HT1080 (cell line): ENCODE measurements around the gene CLDN16. TPM values are rescaled to one million over a fixed set of nuclear protein-coding genes. Genes with fewer than 3 reads are reported as not detected.

Experiments
- DNase-seq: peaks from one replicate; pipeline ENCODE4 v3.0.0-alpha.2; 2015; ENCODE audit warnings: low read depth
- polyA plus RNA-seq, 2 experiments: library from polyadenylated mRNA; depleted of rRNA; stranded (reverse); fragments of >200 nt; gene quantifications; 2 replicates each; pipeline ENCODE4 v1.2.3, GENCODE V29; 2015
- total RNA-seq: library from RNA; depleted of rRNA; stranded (reverse); fragments of >200 nt; shearing (Covaris generic); gene quantifications from 2 replicates; pipeline ENCODE4 v1.2.3, GENCODE V29; 2014; rRNA removed

The CLDN16 gene, protein sequence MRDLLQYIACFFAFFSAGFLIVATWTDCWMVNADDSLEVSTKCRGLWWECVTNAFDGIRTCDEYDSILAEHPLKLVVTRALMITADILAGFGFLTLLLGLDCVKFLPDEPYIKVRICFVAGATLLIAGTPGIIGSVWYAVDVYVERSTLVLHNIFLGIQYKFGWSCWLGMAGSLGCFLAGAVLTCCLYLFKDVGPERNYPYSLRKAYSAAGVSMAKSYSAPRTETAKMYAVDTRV
- not detected in 2 replicates for total RNA-seq
- polyA plus RNA-seq (2015; cell fraction: cytosol; rRNA removed) = 0.02 TPM in 1 of 2 replicates, not detected in the other
- polyA plus RNA-seq (2015; cell fraction: nucleus; rRNA removed) = not detected in 2 replicates

DNA sequence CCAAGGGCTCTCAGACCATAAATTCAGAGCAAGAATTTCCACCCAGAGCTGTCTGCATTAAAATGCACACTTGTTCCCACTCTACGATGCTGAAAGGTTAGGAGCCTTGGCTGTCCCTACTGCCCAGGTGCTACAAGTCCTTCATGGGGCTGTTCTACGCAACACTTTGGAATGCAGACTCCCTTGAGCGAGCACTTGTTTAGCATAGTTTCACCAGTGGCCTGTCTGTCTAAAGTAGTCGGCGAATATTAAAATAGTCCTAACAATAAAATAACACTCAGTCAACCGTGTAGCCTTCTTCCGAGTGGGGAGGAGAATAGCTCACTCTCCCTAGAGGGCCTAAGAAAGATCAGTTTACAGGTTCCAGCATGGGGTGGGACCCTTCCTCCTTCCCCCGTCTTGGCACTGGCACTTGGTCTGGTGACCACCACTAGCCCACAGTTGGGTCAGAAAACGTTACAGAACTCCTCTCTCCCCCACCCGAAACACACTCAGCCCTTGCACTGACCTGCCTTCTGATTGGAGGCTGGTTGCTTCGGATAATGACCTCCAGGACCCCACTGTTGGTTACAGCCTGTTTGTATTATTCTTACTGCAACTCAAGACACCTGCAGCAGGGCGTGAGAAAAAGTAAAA, at the start of gene CLDN16:
Gene CLDN16, plus strand, starts transcription at position 586 of the 636 bp plus-strand sequence. CDS start 167 bp downstream, outside the sequence.
- no peak for DNase-seq

DNA sequence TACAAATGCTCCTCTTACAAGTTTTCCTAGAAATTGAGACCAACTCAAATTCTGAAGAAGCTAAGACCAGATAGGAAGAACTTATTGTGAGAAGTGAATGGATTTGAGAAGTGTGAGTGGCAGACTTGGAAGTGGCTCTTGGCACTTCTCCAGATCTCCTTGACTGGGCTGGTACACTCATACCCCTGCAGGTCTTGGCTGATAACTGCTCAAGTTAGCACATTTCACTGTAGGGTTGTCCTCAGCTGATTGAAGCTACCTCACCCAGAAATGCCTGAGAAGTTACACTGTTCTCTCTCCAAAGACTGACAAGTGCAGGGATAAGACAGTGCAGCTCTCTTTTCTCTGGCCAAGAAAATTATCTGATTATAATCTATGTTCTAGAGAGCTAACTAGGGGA, 49.2 kb upstream of the CLDN16 start:
- DNase-seq = peak; percentile 81

DNA sequence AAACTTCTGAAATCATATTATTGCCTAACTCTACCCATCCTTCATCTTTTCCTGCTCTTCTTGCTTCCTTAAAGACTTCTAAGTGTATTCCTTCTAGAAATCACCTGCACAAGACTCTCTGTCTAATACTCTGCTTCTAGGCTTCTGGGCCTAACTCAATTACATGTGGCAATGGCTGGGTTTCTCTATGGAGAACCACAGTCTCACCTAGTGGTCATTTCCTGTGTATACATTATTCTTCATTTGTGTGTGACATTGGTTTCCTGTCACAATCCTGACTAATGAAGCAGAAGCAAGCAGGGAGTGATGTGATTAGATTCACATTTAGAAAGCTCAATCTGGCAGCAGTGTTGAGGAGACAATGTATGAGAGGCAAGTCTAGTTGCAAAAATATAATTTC, 48.8 kb upstream of the CLDN16 start:
- peak; percentile 88 for DNase-seq

DNA sequence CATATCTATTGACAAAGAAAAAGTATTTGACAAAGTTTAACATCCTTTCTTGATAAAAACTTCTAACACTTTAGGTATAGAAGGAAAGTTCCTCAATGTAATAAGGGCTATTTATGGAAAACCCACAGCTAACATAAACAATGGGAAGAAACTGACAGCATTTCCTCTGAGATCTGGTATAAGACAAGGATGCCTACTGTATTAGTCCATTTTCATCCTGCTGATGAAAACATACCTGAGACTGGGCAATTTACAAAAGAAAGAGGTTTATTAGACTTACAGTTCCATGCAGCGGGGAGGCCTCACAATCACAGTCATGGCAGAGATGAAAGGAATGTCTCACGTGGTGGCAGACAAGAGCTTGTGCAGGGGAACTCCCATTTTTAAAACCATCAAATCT, 47.9 kb upstream of the CLDN16 start:
- peak; percentile 36 for DNase-seq

DNA sequence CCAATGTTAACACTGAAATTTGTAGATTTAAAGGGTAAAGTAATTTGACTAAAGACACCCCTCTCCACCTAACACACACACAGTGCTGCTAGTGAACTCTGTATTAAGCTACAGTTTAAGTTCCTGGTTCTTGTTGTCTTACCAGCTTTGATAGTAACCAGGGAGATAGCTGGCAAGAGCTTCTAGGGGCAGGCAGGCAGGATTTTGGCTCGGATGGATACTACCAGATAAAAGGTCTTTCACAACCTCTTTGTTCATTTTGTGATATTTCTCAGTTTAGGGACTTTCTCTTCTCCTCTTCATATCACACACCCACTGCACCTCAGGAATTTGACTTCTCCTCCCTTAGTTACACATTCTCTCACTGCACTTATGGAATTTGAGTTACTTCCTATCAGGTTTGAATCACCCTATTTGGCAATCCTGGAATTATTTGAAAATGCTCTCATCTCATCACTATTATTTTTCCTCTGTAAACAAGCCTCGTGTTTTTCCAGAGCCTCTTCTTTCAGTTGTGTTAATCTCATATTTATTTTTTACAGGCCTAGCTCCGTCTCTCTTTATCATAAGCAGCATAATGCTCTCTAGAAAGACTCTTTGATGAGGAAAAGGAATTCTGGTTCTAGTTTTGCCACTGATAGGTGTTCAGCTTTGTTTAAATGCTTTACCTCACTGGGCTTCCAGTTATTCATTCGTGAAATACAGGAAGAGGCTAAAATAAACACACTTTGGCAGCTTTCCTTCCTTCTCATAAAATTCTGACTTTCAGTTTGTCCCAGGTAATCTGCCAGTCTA, 42.7 kb upstream of the CLDN16 start:
- DNase-seq = peak; percentile 91

DNA sequence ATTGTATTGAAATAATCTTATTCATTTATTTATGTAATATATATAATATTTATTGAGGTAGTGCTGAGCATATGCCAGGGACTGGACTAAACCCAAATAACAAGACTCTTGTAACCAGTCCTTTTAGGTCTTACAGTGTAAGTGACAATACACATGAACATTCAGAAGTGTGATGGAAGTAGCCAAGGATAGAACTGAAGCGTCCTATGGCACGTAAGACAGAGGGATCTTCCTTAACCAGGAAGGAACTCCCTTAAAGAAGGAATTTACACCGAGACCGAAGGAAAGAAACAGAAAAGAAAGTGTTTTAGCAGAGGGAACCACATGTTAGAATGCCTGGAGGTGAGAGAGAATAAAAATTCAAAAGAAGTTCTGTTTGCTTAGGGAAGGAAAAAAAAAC, 42.1 kb upstream of the CLDN16 start:
- no peak for DNase-seq

DNA sequence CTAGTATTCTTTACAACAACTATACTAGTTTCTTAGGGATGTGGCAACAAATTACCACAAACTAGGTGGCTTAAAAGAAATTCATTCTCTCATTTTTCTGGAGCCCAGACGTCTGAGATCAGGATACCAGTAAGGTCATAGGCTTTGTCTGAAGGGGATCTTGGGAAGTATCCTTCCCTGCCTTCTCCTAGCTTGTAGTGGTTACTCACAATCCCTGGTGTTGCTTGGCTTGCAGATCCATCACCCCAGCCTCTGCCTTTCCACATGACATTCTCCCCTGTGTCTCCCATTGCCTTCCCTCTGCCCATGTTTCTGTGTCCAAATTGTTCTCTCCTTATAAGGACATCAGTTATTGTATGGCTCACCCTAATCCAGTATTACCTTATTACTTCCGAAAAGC, 41.4 kb upstream of the CLDN16 start:
- no peak for DNase-seq

DNA sequence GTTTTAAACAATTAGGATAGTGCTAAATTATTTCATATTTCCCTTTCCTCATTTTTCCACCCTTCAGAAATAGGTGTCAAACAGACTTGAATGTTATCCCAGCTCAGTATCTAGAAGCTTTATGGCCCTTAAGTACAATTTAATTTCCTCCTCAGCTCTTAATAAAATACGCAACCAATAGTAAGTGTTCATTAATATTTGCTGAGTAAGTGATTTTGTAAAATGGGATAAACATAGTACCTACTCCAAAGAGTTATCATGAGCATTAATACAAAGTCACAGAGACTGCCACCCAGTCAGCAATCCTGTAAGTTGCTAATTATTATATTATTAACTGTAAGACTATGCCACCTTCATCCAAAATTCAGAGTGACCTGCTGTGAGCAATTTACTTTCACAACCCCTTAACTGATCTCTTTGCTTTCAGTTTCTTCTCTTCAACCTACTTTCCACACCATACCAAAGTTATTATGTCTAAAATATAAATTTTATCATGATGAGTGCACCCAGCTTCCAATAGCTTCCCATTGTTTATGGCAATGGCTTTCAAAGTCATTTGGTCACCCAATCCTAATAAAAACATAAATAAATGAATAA, 35.0 kb upstream of the CLDN16 start:
- no peak for DNase-seq

DNA sequence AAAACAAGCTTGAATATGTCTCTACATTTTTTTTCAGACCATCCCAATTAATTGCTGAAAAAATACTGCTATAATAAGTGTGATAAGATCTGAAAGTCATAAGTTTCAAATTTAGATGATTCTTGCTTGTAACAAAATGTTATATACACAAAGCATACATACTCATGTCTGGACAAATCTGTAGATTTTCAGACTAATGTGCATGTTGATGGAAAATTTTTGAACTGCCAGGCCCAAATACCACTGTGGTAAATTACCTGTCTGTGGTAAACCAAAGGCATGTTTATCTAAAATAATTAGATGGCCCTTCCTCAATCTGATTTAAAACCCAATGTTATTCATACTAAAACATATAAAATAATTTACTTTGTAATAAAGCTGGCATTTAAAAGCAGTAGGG, 31.7 kb upstream of the CLDN16 start:
- DNase-seq = no peak

DNA sequence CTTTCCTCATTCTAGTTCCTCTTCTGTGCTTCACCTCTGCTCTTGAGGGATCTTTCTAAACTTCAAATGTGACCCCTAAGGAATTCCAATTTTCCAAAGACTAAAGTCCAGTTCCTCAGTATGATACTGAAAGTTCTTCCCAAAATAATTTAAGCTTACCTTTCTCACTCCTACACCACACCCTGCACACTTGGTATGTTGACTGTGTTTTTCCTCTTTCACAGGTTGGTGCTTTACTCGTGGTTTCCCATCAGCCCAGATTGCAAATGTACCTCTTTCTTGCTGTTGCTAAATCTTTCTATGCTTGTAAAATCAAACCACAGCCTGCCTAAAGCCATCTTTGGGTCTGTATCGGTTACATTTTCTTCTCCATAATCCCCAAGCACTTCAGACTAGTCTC, 30.5 kb upstream of the CLDN16 start:
- no peak for DNase-seq

DNA sequence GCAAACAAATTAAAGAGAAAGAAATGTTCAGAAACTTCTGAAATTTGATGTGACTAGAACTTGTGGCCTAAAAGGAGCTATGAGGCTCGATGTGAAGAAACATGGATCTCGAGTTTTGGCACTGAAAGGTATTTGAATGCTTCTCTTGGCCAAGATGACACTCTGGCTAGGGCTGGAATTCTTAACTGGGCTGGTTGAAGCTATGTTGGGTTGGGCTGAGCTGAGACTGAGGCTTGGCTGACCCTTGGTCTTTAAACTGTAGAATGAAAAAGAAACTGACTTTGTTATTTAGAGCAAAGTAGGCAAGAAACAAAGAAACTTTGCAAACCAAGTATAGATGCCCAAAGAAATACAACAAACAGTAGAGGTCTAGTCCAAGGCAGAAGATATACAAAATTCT, 28.1 kb upstream of the CLDN16 start:
- no peak for DNase-seq

DNA sequence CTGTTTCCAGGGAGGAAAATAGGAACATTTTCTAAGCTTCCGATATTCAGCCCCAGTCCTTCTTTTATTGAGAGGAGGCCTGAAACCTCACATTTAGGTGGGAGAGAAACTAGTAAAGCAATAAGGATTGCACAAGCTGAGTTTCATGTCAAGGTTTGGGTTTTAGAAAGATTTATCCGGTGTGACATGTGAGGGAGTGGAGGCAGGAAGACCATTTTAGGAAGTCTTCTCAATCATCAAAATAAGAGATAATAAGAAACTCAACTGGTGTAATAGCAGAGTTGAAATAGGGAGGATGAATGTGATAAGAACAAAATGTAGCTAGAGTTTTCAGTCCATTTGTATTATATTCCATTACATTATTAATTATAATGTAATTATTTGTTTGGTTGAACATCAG, 27.7 kb upstream of the CLDN16 start:
- DNase-seq = no peak

DNA sequence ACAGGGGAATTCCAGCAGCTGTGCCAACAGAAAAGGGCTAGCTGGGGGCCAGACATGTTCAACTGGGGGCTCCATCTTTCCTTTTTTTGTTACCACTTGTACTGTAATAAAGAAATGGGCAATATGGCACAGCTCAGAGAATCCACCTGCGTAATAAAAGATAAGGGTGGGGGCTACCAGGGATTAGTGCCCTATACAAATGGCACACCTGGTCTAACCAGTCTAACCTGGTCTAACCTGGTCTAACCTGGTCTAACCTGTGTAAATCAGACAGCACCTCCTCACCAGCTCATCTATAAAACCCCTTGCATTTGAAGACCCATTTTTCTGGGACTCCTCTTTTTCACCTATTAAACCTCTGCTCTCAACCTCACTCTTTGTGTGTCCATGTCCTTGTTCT, 26.2 kb upstream of the CLDN16 start:
- no peak for DNase-seq

DNA sequence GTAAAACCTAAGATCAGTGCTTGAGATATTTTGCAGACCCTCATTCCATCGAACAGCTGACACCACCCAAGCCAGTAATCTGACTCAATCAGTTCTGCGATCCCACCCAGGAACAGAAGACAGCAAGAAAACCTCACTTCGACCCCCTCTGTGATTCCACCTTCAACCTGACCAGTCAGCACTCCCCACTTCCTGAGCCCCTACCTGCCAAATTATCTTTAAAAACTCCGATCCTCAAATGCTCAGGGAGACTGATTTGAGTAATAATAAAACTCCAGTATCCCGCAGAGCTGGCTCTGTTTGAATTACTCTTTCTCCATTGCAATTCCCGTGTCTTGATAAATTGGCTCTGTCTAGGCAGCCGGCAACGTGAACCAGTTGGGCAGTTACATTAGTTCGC, 25.7 kb upstream of the CLDN16 start:
- no peak for DNase-seq

DNA sequence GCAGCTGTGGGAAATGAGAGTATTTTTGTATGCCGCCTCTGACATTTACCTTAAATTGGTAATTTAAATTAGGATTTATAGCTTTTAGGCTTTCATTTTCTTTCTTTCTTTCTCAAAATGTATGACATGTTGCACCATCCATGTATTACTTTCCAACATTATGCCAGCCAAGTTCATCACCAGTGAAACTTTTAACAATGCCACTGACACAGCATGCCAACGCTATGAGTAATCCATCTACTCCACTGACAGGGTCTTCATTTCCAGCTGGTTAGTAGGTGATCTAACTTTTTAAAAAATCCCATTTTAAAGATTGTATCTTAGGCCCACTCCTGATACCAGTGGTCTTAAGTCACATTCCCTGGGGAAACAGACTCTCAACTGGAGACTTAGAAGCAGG, 21.8 kb upstream of the CLDN16 start:
- DNase-seq = peak; percentile 73

DNA sequence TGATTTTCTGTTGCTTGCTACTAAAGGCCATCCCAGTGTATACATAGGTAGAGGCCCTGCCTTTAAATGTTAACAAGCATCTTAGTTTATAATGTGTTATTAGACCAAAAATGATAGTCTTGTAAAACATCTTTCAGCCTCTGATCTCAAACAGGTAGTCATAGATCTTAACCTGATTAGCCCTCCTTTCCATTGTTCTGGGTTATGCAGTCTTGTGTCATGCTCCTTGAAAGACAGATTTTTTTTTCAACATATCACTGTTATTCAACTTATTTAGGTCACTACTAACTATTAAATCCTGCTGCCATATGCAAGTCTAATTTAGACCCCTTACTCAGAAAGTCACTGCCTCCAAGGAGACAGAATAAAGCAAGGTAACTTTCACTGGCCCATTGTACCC, 19.1 kb upstream of the CLDN16 start:
- no peak for DNase-seq

DNA sequence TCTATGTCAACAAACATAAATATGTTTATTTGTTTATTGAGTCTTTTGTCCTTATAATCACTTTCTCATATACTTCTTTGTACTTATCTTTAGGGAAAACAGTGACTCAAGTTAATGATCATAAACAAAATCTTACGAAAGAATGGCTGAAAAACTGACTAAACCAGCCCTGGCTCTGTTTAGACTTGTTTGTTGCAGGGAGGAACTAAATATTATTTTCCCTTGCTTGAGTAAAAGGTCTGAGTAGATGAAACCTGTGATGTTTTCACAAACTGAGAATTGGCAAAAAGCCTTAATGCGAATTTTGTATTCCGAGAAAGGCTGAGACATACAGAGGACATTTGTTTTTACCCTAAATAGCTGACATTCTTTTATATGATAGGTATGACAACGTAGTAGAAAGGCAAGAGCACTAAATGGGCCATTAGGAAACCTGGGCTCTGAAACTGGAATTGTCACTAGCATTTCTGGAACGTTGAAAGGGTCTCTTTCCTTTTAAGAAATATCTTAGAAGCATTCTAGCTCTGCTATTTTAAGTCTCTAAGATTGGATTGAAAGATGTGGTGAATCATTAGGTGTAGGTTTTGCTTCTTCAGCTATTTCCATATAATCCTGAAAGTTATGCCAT, 18.2 kb upstream of the CLDN16 start:
- no peak for DNase-seq

DNA sequence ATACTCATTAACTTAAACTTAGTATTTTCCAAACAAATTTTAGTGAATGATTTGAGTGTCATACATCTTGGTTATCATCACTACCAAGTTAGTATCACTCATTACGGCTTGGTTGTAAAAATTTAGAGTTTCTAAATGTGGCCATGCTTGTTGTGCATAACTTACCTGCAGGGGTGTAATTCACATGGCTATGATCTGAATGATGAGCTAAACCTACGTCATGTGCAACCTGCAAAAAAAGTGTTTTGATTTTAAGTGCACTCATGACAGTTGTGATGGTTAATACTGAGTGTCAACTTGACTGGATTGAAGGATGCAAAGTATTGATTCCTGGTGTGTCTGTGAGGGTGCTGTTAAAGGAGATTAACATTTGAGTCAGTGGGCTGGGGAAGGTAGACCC, 17.6 kb upstream of the CLDN16 start:
- no peak for DNase-seq

DNA sequence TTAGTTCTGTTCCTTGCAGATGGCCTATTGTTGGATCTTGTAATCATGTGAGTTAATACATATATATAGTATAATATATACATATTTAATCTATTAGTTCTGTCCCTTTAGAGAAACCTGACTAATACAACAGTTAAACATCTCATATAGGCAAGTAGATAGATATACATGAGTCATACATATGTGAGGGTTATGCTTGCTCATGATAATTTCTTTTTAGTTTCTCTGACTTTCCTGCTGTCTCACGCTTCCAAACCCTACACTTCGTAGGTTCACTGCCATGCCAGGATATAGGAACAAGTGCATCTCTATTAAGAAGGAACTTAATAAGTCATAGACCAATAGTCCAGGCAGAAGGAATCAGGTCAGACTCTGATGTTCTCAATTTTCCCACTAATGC, 16.8 kb upstream of the CLDN16 start:
- no peak for DNase-seq

DNA sequence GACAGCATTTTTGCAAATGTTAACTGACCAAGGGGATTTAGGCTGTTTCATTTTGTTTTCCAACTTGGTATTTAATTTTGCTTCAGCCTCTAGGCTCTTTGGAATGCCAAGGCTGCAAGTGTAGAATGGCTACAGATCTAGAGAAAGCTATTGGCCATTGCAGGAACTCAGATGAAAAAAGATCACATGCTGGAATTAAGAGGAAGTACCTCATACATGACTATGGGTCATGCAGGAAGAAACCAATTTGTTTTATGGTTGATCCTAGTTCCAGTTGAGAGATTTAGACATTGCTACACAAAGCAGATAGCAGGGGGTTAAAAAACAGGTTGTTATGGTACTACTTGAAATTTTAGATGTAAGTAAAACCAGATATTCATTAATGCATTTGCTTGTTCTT, 12.7 kb upstream of the CLDN16 start:
- DNase-seq = peak; percentile 40

DNA sequence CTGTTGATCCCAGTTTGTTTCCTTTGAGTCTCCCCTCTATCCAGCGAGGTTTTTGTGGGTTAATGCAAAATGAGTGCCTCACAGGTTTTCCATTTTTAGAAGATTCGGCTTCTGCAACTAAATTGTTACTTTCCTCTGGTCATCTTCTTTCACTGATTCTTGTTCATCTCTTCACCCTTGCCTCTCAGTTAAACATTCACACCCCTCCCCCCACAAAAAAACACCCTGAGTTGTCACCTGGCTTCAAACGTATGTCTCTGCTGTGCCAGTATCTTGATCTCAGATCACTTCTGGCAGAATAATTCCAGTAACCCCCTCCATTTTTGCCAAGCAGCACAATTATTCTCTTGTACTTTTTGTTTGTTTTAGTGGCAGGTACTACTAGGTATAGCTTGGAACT, 12.3 kb upstream of the CLDN16 start:
- no peak for DNase-seq
